Measurements from ENCODE around the gene AP1B1. TPM values are rescaled to one million over a fixed set of nuclear protein-coding genes. Genes with fewer than 3 reads are reported as not detected.
"Not testable (repeated sequence)": the region's sequence is repeated elsewhere in the genome, so short reads cannot be mapped to it uniquely, and the experiment has no call there.

The AP1B1 gene
- total RNA-seq, 1 experiment from 2014 or later, result 88.9 TPM

DNA sequence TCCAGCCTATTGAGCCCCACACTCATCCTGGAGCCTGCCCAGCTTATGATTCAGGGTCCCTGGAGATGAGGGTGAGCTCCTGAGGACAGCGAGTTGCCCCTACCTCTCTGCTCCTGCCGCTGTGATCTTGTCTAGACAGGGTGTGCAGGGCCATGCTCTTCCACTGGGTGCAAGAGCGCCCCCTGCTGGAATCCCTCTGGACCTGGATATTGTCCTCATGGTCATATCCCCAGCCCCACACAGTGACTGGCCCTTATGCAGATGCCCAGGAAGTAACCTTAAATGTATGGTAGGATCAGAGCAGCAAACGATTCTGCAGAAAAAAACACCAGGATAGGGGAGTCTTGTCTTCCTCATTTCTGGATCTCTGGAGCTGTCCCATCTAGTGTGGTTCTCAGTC is 24.4 kb upstream of the AP1B1 start:
- Mint-ChIP-seq H3K27me3 (ENCODE audit: unreplicated experiment) (peaks cover 15% of the 10 kb centered on the region), H3K36me3 (ENCODE audit: insufficient read depth, unreplicated experiment) (peaks cover 12% of the 10 kb centered on the region), H3K4me1 (ENCODE audit: low read depth, unreplicated experiment) (peaks cover 20% of the 10 kb centered on the region)
- intact Hi-C loops (cut with micrococcal nuclease; ENCODE audit: unreplicated experiment); H3K27ac Mint-ChIP-seq (ENCODE audit: unreplicated experiment); DNase-seq; H3K9me3 Mint-ChIP-seq (ENCODE audit: low read depth, unreplicated experiment); BruUV-seq (replicated peaks); CTCF ChIA-PET; H3K4me3 Mint-ChIP-seq (ENCODE audit: low read depth, unreplicated experiment): not testable (repeated sequence)
- TF ChIP-seq CTCF (IDR thresholded peaks at IDR 0.05; ENCODE audit: unreplicated experiment), result peak; percentile 47

GRCh38 chr22:29411569-29412211 is 23.3 kb upstream of the AP1B1 start:
- Mint-ChIP-seq H3K36me3 (ENCODE audit: insufficient read depth, unreplicated experiment) (peaks cover 12% of the 10 kb centered on the region), H3K4me1 (ENCODE audit: low read depth, unreplicated experiment) (peaks cover 20% of the 10 kb centered on the region)
- BruUV-seq (replicated peaks); H3K27me3 Mint-ChIP-seq (ENCODE audit: unreplicated experiment); DNase-seq; H3K9me3 Mint-ChIP-seq (ENCODE audit: low read depth, unreplicated experiment); H3K27ac Mint-ChIP-seq (ENCODE audit: unreplicated experiment); intact Hi-C loops (cut with micrococcal nuclease; ENCODE audit: unreplicated experiment); CTCF ChIA-PET; H3K4me3 Mint-ChIP-seq (ENCODE audit: low read depth, unreplicated experiment): not testable (repeated sequence)

- DNase-seq, result no peak
- Mint-ChIP-seq H3K4me1 (ENCODE audit: low read depth, unreplicated experiment) (peaks cover under 1% of the 10 kb centered on the region), H3K4me3 (ENCODE audit: low read depth, unreplicated experiment) (no peak overlapping the region), H3K27ac (ENCODE audit: unreplicated experiment) (no peak overlapping the region), H3K36me3 (ENCODE audit: insufficient read depth, unreplicated experiment) (no peaks in the 10 kb centered on the region), H3K27me3 (ENCODE audit: unreplicated experiment) (no peaks in the 10 kb centered on the region), H3K9me3 (ENCODE audit: low read depth, unreplicated experiment) (no peaks in the 10 kb centered on the region)
- BruUV-seq (replicated peaks), result no TSS peak
- CTCF ChIA-PET, result no interaction called here
- TF ChIP-seq CTCF (IDR thresholded peaks at IDR 0.05; ENCODE audit: unreplicated experiment), result no peak
- intact Hi-C loops (cut with micrococcal nuclease; ENCODE audit: unreplicated experiment), result no loop called here
Measured at GRCh38 chr22:29408940-29409339, 20.6 kb upstream of the AP1B1 start.

DNA sequence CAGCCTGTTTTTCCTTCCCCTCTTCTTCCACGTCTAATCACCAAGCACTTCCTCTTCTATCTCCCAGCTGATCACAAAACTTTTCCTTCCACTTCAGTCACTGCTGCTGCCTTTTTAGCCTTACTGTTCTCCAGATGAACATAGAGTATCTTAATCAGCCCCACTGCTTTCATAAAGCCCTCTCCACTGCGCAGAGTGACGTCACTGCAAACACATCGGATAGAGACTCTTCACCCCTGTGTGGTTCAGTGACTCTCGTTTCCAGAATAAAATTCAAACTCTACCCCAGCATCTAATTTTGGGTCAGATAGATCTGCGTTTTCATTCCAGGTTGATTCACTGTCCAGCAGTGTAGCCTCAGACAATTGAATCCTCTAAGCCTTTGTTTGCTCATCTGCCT is 13.2 kb upstream of the AP1B1 start:
- DNase-seq; H3K4me3 Mint-ChIP-seq (ENCODE audit: low read depth, unreplicated experiment); H3K9me3 Mint-ChIP-seq (ENCODE audit: low read depth, unreplicated experiment); BruUV-seq (replicated peaks); intact Hi-C loops (cut with micrococcal nuclease; ENCODE audit: unreplicated experiment); H3K36me3 Mint-ChIP-seq (ENCODE audit: insufficient read depth, unreplicated experiment); H3K27ac Mint-ChIP-seq (ENCODE audit: unreplicated experiment); CTCF ChIA-PET: not testable (repeated sequence)
- H3K4me1 Mint-ChIP-seq (ENCODE audit: low read depth, unreplicated experiment), result peaks cover 13% of the 10 kb centered on the region
- peaks cover 41% of the 10 kb centered on the region for H3K27me3 Mint-ChIP-seq (ENCODE audit: unreplicated experiment)

- TF ChIP-seq CTCF (IDR thresholded peaks at IDR 0.05; ENCODE audit: unreplicated experiment), result no peak
- H3K36me3 Mint-ChIP-seq (ENCODE audit: insufficient read depth, unreplicated experiment), result no peaks in the 10 kb centered on the region
- no peak overlapping the region for H3K4me3 Mint-ChIP-seq (ENCODE audit: low read depth, unreplicated experiment)
- no TSS peak for BruUV-seq (replicated peaks)
- intact Hi-C loops (cut with micrococcal nuclease; ENCODE audit: unreplicated experiment), result no loop called here
- H3K27ac Mint-ChIP-seq (ENCODE audit: unreplicated experiment), result no peak overlapping the region
- peaks cover 41% of the 10 kb centered on the region for H3K27me3 Mint-ChIP-seq (ENCODE audit: unreplicated experiment)
- CTCF ChIA-PET, result interaction anchor here (0.7 kb wide), 1 partner anchor 788 kb away, joined by 6 read pairs; no protein-coding TSS in a partner anchor
- peaks cover 18% of the 10 kb centered on the region for H3K4me1 Mint-ChIP-seq (ENCODE audit: low read depth, unreplicated experiment)
- H3K9me3 Mint-ChIP-seq (ENCODE audit: low read depth, unreplicated experiment), result no peaks in the 10 kb centered on the region
- DNase-seq, result no peak
Measured at GRCh38 chr22:29400576-29400975, 12.2 kb upstream of the AP1B1 start.

All from Calu3 (cell line).